Neural progenitor cell (in vitro differentiated cells): ENCODE measurements around the gene TNIP1. TPM values are rescaled to one million over a fixed set of nuclear protein-coding genes. Genes with fewer than 3 reads are reported as not detected.
A peak's percentile ranks its signal among the peaks of the same experiment; 100 is the strongest.

Experiments
- DNase-seq: peaks from one replicate; pipeline ENCODE4 v3.0.0-alpha.2; 2016; ENCODE audit warnings: low spot score
- H2AFZ ChIP-seq: fragments of 200-600 bp; sonication (generic); replicated peaks from 2 replicates; pipeline ENCODE4 v1.6.1; 2016; ENCODE audit warnings: antibody characterized with exemption
- H3F3A ChIP-seq: fragments of 200-600 bp; sonication (generic); 2 replicates; pipeline ENCODE4 v1.6.1; 2016; ENCODE audit warnings: antibody characterized with exemption, low read depth
- H3K27ac ChIP-seq: fragments of 200-600 bp; sonication (generic); 2 replicates; pipeline ENCODE4 v1.5.1; 2016; ENCODE audit warnings: mild to moderate bottlenecking
- H3K27me3 ChIP-seq: fragments of 200-600 bp; sonication (generic); 2 replicates; pipeline ENCODE4 v1.6.1; 2016; ENCODE audit warnings: mild to moderate bottlenecking, moderate library complexity
- H3K36me3 ChIP-seq: fragments of 200-600 bp; sonication (generic); 2 replicates; pipeline ENCODE4 v1.5.1; 2016
- H3K4me1 ChIP-seq: fragments of 200-600 bp; sonication (generic); 2 replicates; pipeline ENCODE4 v1.6.1; 2016; ENCODE audit warnings: mixed run types
- H3K4me2 ChIP-seq: fragments of 200-600 bp; sonication (generic); 2 replicates; pipeline ENCODE4 v1.6.1; 2016
- H3K4me3 ChIP-seq: fragments of 200-600 bp; sonication (generic); 2 replicates; pipeline ENCODE4 v1.5.1; 2016
- H3K79me2 ChIP-seq: fragments of 200-600 bp; sonication (generic); 2 replicates; pipeline ENCODE4 v1.6.1; 2016; ENCODE audit warnings: low read depth
- H3K9ac ChIP-seq: fragments of 200-600 bp; sonication (generic); 2 replicates; pipeline ENCODE4 v1.6.1; 2016
- H3K9me3 ChIP-seq: fragments of 200-600 bp; sonication (generic); 2 replicates; pipeline ENCODE4 v1.5.1; 2016; ENCODE audit warnings: low read depth
- H4K20me1 ChIP-seq: fragments of 200-600 bp; sonication (generic); 2 replicates; pipeline ENCODE4 v1.6.1; 2016; ENCODE audit warnings: low read depth
- H3K27ac Mint-ChIP-seq: 3 replicates; pipeline ENCODE4 v1.8.0; 2021; ENCODE audit warnings: mixed read lengths
- H3K27me3 Mint-ChIP-seq: 2 replicates; pipeline ENCODE4 v1.8.0; 2022; ENCODE audit warnings: low read depth, mild to moderate bottlenecking, inconsistent platforms, moderate library complexity, mixed read lengths; ENCODE audit not compliant: insufficient read depth
- H3K36me3 Mint-ChIP-seq: 3 replicates; pipeline ENCODE4 v1.8.0; 2021; ENCODE audit warnings: mixed read lengths
- H3K4me1 Mint-ChIP-seq: 3 replicates; pipeline ENCODE4 v1.8.0; 2021; ENCODE audit warnings: mixed read lengths
- H3K4me3 Mint-ChIP-seq: 3 replicates; pipeline ENCODE4 v1.8.0; 2021; ENCODE audit warnings: mild to moderate bottlenecking, moderate library complexity, mixed read lengths
- H3K9me3 Mint-ChIP-seq: 3 replicates; pipeline ENCODE4 v1.8.0; 2020; ENCODE audit warnings: mixed read lengths
- EZH2 ChIP-seq: fragments of 200-600 bp; sonication (generic); IDR thresholded peaks from 2 replicates; pipeline ENCODE4 v1.6.1; 2017; ENCODE audit warnings: antibody characterized with exemption, mild to moderate bottlenecking, moderate library complexity
- EZH2phosphoT487 ChIP-seq: fragments of 200-600 bp; sonication (generic); IDR thresholded peaks from 2 replicates; pipeline ENCODE4 v1.6.1; 2017; ENCODE audit warnings: antibody characterized with exemption
- total RNA-seq: library from RNA; depleted of rRNA; stranded (reverse); fragments of >200 nt; gene quantifications from 2 replicates; pipeline ENCODE4 v1.2.3, GENCODE V29; 2015; ENCODE audit warnings: low replicate concordance
- TF ChIP-seq, protein P1 (sequence below): fragments of 200-600 bp; sonication (generic); IDR thresholded peaks from 2 replicates; pipeline ENCODE4 v1.5.1; 2017; ENCODE audit warnings: antibody characterized with exemption, mild to moderate bottlenecking

The TNIP1 gene
- total RNA-seq, 1 donor from 2014 or later: 33.5 TPM

DNA sequence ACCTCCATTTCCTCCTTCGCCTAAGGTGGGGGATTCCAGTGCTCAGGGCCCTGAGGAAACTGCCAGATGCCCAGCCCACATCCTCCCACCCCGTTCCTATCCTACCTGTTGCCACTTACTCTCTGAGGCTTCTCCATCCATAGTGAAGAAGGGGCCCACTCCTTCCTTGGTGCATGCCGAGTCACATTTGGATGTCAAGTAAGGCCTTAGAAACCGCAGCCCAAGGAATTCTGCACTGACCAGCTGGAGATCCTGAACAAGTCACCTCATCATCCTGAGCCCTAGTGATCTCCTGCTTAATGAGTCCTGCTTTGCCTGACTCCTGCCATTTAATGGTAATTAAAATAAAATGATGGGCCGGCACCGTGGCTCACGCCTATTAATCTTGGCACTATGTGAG lies 6.7 kb upstream of the TNIP1 start:
- no peak overlapping the region for H2AFZ ChIP-seq
- H3K9me3 Mint-ChIP-seq: no peaks in the 10 kb centered on the region
- H3K27me3 Mint-ChIP-seq: peaks cover 2% of the 10 kb centered on the region

DNA sequence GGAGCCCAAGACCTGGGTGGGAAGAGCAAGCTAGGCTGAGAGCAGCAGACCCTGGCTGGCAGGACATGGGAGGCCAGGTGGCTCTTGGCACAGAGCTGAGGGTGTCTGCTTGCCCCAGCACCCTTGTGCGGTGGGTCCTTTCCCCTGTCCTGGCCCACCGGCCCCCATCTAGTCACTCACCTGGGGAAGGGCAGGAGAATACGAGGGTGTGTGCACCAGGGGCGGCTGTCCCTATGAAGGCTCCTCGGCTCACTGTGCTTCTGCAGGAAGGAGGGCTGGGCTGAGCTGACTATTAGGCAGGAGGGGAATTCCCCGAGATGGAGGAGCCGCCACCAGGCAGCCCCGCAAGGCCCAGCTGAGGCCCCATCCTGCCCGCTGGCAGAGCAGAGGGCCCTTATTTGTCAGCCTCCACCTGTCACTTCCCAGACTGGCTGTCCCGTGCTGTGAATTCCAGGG lies 6.1 kb upstream of the TNIP1 start:
- H4K20me1 ChIP-seq: no peaks in the 10 kb centered on the region
- no peaks in the 10 kb centered on the region for H3K36me3 ChIP-seq
- no peaks in the 10 kb centered on the region for H3K79me2 ChIP-seq
- no peaks in the 10 kb centered on the region for H3K9me3 Mint-ChIP-seq
- DNase-seq: no peak
- peak overlapping the region; percentile 6 for H2AFZ ChIP-seq
- H3K27ac Mint-ChIP-seq: no peak overlapping the region
- H3K4me1 Mint-ChIP-seq: peaks cover 9% of the 10 kb centered on the region
- H3F3A ChIP-seq: peaks cover 3% of the 10 kb centered on the region
- no peak overlapping the region for H3K9ac ChIP-seq
- no peaks in the 10 kb centered on the region for H3K27me3 ChIP-seq
- peaks cover 7% of the 10 kb centered on the region for H3K4me1 ChIP-seq
- H3K4me2 ChIP-seq: no peak overlapping the region
- no peak overlapping the region for H3K27ac ChIP-seq
- no peak overlapping the region for H3K4me3 ChIP-seq
- H3K4me3 Mint-ChIP-seq: no peak overlapping the region
- H3K27me3 Mint-ChIP-seq: peaks cover 2% of the 10 kb centered on the region
- no peaks in the 10 kb centered on the region for H3K9me3 ChIP-seq
- no peak for TF ChIP-seq EZH2phosphoT487
- TF ChIP-seq, protein P1, sequence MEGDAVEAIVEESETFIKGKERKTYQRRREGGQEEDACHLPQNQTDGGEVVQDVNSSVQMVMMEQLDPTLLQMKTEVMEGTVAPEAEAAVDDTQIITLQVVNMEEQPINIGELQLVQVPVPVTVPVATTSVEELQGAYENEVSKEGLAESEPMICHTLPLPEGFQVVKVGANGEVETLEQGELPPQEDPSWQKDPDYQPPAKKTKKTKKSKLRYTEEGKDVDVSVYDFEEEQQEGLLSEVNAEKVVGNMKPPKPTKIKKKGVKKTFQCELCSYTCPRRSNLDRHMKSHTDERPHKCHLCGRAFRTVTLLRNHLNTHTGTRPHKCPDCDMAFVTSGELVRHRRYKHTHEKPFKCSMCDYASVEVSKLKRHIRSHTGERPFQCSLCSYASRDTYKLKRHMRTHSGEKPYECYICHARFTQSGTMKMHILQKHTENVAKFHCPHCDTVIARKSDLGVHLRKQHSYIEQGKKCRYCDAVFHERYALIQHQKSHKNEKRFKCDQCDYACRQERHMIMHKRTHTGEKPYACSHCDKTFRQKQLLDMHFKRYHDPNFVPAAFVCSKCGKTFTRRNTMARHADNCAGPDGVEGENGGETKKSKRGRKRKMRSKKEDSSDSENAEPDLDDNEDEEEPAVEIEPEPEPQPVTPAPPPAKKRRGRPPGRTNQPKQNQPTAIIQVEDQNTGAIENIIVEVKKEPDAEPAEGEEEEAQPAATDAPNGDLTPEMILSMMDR: no peak
- no peak for TF ChIP-seq EZH2
- H3K36me3 Mint-ChIP-seq: no peaks in the 10 kb centered on the region

More for the DNA sequence above, 6.7 kb upstream of the TNIP1 start:
- no peaks in the 10 kb centered on the region for H3K9me3 ChIP-seq
- H3K4me2 ChIP-seq: no peak overlapping the region
- no peaks in the 10 kb centered on the region for H4K20me1 ChIP-seq
- H3K27ac ChIP-seq: no peak overlapping the region
- H3K27me3 ChIP-seq: no peaks in the 10 kb centered on the region
- Mint-ChIP-seq H3K27ac (peak overlapping the region; percentile 53), H3K36me3 (no peaks in the 10 kb centered on the region), H3K4me1 (peaks cover 3% of the 10 kb centered on the region), H3K4me3 (no peak overlapping the region)
- no peak overlapping the region for H3K4me3 ChIP-seq
- no peak overlapping the region for H3K9ac ChIP-seq
- H3F3A ChIP-seq: peaks cover 1% of the 10 kb centered on the region
- TF ChIP-seq, protein P1: no peak
- TF ChIP-seq EZH2phosphoT487: no peak
- TF ChIP-seq EZH2: no peak
- no peak for DNase-seq
- H3K36me3 ChIP-seq: no peaks in the 10 kb centered on the region
- peaks cover 2% of the 10 kb centered on the region for H3K4me1 ChIP-seq
- no peaks in the 10 kb centered on the region for H3K79me2 ChIP-seq

DNA sequence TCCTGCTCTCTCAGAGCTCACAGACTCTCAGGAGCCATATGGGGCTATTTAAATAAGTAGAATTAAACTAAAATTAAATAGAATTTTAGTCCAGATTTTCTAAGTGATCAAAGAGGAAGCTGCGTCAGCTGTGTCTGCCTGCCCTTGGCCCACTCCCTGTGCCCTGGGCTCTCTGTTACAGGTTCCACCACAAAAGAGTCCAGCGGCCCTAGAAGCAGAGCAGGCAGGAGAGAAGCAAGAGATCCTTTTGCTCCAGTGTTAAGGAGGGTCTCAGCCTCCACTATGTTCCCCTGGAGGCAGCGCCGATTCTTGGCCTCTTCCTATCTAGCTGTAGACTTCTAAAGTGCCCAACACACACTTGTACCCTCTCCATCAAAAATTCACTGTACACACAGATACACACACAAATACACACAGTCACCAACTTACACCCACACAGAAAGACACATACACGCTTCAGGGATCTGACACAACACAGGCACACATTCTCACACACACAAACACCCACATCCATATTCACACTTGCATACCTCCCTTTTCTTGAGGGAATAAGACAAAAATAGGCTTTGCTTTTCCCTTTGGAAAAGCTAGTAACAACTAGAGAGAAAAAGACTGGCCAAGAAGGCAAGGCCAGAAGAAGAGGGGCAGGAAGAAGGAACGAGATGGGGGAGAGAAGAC lies 5.5 kb upstream of the TNIP1 start:
- Histone ChIP-seq H3K27me3 (no peaks in the 10 kb centered on the region), H3K4me3 (no peak overlapping the region), H3K4me2 (no peak overlapping the region), H3K36me3 (no peaks in the 10 kb centered on the region), H3K9me3 (no peaks in the 10 kb centered on the region), H3F3A (peaks cover 3% of the 10 kb centered on the region), H2AFZ (no peak overlapping the region), H3K9ac (no peak overlapping the region), H3K4me1 (peaks cover 10% of the 10 kb centered on the region), H4K20me1 (no peaks in the 10 kb centered on the region), H3K27ac (no peak overlapping the region), H3K79me2 (no peaks in the 10 kb centered on the region)
- H3K27me3 Mint-ChIP-seq: peaks cover 2% of the 10 kb centered on the region
- no peak overlapping the region for H3K4me3 Mint-ChIP-seq
- no peaks in the 10 kb centered on the region for H3K36me3 Mint-ChIP-seq
- TF ChIP-seq EZH2: no peak
- TF ChIP-seq, protein P1: no peak
- TF ChIP-seq EZH2phosphoT487: no peak
- H3K9me3 Mint-ChIP-seq: no peaks in the 10 kb centered on the region
- peak overlapping the region; percentile 4 for H3K27ac Mint-ChIP-seq
- no peak for DNase-seq
- H3K4me1 Mint-ChIP-seq: peaks cover 13% of the 10 kb centered on the region
